OCI-LY7 (cell line): Measurements from ENCODE around the gene FRAS1.

Experiments
- CTCF ChIP-seq: fragments of 200-600 bp; sonication (generic); conservative IDR thresholded peaks from 2 replicates; pipeline ENCODE4 v1.5.1; 2014; ENCODE audit warnings: mild to moderate bottlenecking, antibody characterized with exemption, low read length, moderate library complexity, mixed read lengths
- EZH2phosphoT487 ChIP-seq: fragments of 200-600 bp; sonication (generic); IDR thresholded peaks from 2 replicates; pipeline ENCODE4 v1.6.1; 2018; ENCODE audit warnings: low read depth, borderline replicate concordance, mild to moderate bottlenecking, mixed run types, antibody characterized with exemption, low read length, moderate library complexity, mixed read lengths

GRCh38 chr4:78355306-78355705 is 298.2 kb downstream of the FRAS1 start:
- TF ChIP-seq CTCF (no peak), EZH2phosphoT487 (no peak)
